ENCODE results near the gene SP140.

SP140 gene

DNA sequence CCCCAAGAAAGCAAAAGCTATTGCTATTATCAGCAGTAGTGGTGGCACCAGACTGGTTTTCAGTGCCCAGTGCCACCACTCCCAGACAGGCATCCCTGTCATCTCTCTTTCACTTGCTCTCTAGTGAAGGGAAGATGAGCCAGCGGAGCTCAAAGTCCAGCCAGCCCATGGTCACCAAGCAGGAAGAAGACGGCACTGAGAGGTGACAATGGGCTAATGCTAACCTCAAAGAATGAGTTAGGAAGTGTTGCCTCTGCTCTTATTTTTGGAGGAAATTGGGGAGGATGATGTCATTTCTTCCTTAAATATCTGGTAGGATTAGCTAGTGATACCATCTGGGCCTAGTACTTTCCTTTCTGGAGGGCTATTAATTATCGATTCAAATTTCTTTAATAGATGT is 1.7 kb downstream of the SP140 start:
- Histone ChIP-seq H3K9me3 (ENCODE audit: control insufficient read depth in 1 of 2, low read length in 2 of 2) (peaks cover 6 to 16% of the 10 kb centered on the region in 2 donors), H3K4me1 (ENCODE audit: control insufficient read depth in 1 of 2, insufficient read depth in 2 of 2, low read length in 2 of 2) (no peaks in the 10 kb centered on the region), H3K36me3 (ENCODE audit: control insufficient read depth in 1 of 2, insufficient read depth in 2 of 2, low read length in 2 of 2) (no peaks in the 10 kb centered on the region), H3K4me3 (ENCODE audit: low read depth in 1 of 2, low read length in 2 of 2) (no peak overlapping the region), H3K27ac (ENCODE audit: low read length) (no peak overlapping the region), H3K27me3 (ENCODE audit: low read depth, low read length) (no peaks in the 10 kb centered on the region)

DNA sequence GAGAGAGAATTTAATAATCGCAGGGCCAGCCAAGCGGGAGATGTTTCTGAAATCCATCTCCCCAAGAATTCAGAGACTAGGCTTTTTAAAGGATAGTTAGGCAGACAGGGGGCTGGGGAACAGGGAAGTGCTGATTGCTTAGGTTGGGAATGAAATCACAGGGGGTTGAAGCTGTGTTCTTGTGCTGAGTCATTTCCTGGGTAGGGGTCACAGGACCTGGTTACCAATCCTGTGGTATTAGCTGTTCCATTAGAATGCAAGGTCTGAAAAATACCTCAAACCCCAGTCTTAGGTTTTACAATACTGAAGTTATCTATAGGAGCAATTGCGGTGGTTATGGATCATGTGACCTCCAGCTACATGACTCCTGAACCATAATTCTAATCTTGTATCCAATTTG is 4.6 kb downstream of the SP140 start:
- Histone ChIP-seq H3K36me3 (ENCODE audit: control insufficient read depth in 1 of 2, insufficient read depth in 2 of 2, low read length in 2 of 2) (no peaks in the 10 kb centered on the region), H3K4me1 (ENCODE audit: control insufficient read depth in 1 of 2, insufficient read depth in 2 of 2, low read length in 2 of 2) (no peaks in the 10 kb centered on the region), H3K27ac (ENCODE audit: low read length) (no peak overlapping the region), H3K27me3 (ENCODE audit: low read depth, low read length) (no peaks in the 10 kb centered on the region), H3K9me3 (ENCODE audit: control insufficient read depth in 1 of 2, low read length in 2 of 2) (peaks cover 6 to 16% of the 10 kb centered on the region in 2 donors), H3K4me3 (ENCODE audit: low read depth in 1 of 2, low read length in 2 of 2) (no peak overlapping the region)

DNA sequence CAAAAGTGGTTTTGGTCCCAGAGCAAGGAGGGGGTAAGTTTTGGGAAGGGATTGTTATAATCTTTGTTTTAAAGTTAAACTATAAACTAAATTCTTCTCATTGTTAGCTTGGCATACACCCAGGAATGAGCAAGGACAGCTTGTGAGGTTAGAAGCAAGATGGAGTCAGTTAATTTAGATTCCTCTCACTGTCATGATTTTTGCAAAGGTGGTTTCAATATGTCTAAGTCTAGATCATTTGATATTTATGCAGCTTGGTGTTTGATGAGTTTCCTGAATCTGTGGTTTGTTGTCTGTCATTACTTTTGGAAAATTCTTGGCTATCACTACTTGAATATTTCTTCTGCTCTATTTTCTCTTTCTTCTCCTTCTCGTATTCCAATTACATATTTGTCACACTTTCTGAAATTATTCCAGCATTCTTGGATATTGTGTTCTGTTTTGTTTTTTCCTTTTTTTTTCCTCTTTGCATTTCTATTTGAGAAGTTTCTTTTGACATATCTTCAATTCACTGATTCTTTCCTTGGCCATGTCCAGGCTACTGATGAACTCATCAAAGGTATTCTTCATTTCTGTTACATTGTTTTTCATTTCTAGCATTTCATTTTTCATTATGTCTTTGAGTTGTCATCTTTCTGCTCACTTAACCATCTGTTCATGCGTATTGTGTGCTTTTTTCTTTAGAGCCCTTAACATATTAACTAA is 5.1 kb downstream of the SP140 start:
- H3K4me3 ChIP-seq (ENCODE audit: low read depth in 1 of 2, low read length in 2 of 2) = no peak overlapping the region
- H3K27me3 ChIP-seq (ENCODE audit: low read depth, low read length) = no peaks in the 10 kb centered on the region
- no peak overlapping the region for H3K27ac ChIP-seq (ENCODE audit: low read length)
- peaks cover 6 to 16% of the 10 kb centered on the region in 2 donors for H3K9me3 ChIP-seq (ENCODE audit: control insufficient read depth in 1 of 2, low read length in 2 of 2)
- no peaks in the 10 kb centered on the region for H3K4me1 ChIP-seq (ENCODE audit: control insufficient read depth in 1 of 2, insufficient read depth in 2 of 2, low read length in 2 of 2)
- no peaks in the 10 kb centered on the region for H3K36me3 ChIP-seq (ENCODE audit: control insufficient read depth in 1 of 2, insufficient read depth in 2 of 2, low read length in 2 of 2)

DNA sequence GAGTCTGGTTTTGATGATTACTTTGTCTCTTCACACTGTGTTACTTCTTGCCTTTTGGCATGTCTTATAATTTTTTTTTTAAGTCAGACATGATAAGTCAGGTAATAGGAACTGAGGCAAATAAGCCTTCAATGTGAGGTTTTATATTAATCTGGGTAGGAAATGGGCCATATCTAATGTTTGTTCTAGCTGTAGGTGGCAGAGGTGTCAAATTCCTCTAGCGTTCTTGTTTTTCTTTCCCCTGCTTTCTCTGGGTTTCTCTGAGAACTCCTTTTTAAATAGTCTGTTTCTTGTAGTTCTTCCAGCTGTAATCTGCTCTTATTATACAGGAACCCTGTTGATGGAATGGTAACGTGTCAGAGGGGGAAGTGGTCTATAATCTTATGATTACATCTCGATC is 5.7 kb downstream of the SP140 start:
- no peaks in the 10 kb centered on the region for H3K36me3 ChIP-seq (ENCODE audit: control insufficient read depth in 1 of 2, insufficient read depth in 2 of 2, low read length in 2 of 2)
- H3K4me1 ChIP-seq (ENCODE audit: control insufficient read depth in 1 of 2, insufficient read depth in 2 of 2, low read length in 2 of 2) = no peaks in the 10 kb centered on the region
- H3K27me3 ChIP-seq (ENCODE audit: low read depth, low read length) = no peaks in the 10 kb centered on the region
- no peak overlapping the region for H3K4me3 ChIP-seq (ENCODE audit: low read depth in 1 of 2, low read length in 2 of 2)
- peaks cover 6 to 16% of the 10 kb centered on the region in 2 donors for H3K9me3 ChIP-seq (ENCODE audit: control insufficient read depth in 1 of 2, low read length in 2 of 2)
- no peak overlapping the region for H3K27ac ChIP-seq (ENCODE audit: low read length)

- Histone ChIP-seq H3K36me3 (ENCODE audit: control insufficient read depth in 1 of 2, insufficient read depth in 2 of 2, low read length in 2 of 2) (no peaks in the 10 kb centered on the region), H3K9me3 (ENCODE audit: control insufficient read depth in 1 of 2, low read length in 2 of 2) (peaks cover 6 to 16% of the 10 kb centered on the region in 2 donors), H3K4me1 (ENCODE audit: control insufficient read depth in 1 of 2, insufficient read depth in 2 of 2, low read length in 2 of 2) (no peaks in the 10 kb centered on the region), H3K4me3 (ENCODE audit: low read depth in 1 of 2, low read length in 2 of 2) (no peak overlapping the region), H3K27me3 (ENCODE audit: low read depth, low read length) (no peaks in the 10 kb centered on the region), H3K27ac (ENCODE audit: low read length) (no peak overlapping the region)
Measured at GRCh38 chr2:230234122-230234722, 8.7 kb downstream of the SP140 start.

GRCh38 chr2:230234845-230235244 is 9.3 kb downstream of the SP140 start:
- Histone ChIP-seq H3K4me1 (ENCODE audit: control insufficient read depth in 1 of 2, insufficient read depth in 2 of 2, low read length in 2 of 2) (no peaks in the 10 kb centered on the region), H3K27ac (ENCODE audit: low read length) (no peak overlapping the region), H3K36me3 (ENCODE audit: control insufficient read depth in 1 of 2, insufficient read depth in 2 of 2, low read length in 2 of 2) (no peaks in the 10 kb centered on the region), H3K27me3 (ENCODE audit: low read depth, low read length) (no peaks in the 10 kb centered on the region), H3K9me3 (ENCODE audit: control insufficient read depth in 1 of 2, low read length in 2 of 2) (peaks cover 6 to 16% of the 10 kb centered on the region in 2 donors), H3K4me3 (ENCODE audit: low read depth in 1 of 2, low read length in 2 of 2) (no peak overlapping the region)

GRCh38 chr2:230244211-230244610 is 18.7 kb downstream of the SP140 start:
- no peaks in the 10 kb centered on the region for H3K36me3 ChIP-seq (ENCODE audit: control insufficient read depth in 1 of 2, insufficient read depth in 2 of 2, low read length in 2 of 2)
- H3K4me1 ChIP-seq (ENCODE audit: control insufficient read depth in 1 of 2, insufficient read depth in 2 of 2, low read length in 2 of 2) = no peaks in the 10 kb centered on the region
- H3K27me3 ChIP-seq (ENCODE audit: low read depth, low read length) = no peaks in the 10 kb centered on the region
- H3K9me3 ChIP-seq (ENCODE audit: control insufficient read depth in 1 of 2, low read length in 2 of 2) = no peaks in the 10 kb centered on the region
- H3K27ac ChIP-seq (ENCODE audit: low read length) = no peak overlapping the region
- H3K4me3 ChIP-seq (ENCODE audit: low read depth in 1 of 2, low read length in 2 of 2) = no peak overlapping the region

DNA sequence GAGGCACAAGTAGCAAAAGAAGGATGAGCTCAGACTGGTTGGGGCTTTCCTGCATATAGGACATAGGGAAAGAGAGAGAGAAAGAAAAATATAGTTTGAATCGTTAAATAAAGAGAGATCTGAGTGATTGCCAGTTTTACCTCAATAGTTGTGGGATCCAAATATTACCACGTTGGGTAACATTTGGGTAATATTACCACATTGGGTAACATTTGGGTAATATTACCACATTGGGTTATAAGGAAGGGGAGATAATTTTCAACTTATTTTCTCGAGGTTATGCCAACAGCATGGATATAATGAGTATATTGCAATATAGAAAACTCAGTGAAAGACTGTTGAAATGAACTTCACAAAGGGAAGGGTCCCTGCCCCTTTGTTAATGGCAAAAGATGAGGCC is 20.7 kb downstream of the SP140 start:
- Histone ChIP-seq H3K27ac (ENCODE audit: low read length) (no peak overlapping the region), H3K36me3 (ENCODE audit: control insufficient read depth in 1 of 2, insufficient read depth in 2 of 2, low read length in 2 of 2) (no peaks in the 10 kb centered on the region)

DNA sequence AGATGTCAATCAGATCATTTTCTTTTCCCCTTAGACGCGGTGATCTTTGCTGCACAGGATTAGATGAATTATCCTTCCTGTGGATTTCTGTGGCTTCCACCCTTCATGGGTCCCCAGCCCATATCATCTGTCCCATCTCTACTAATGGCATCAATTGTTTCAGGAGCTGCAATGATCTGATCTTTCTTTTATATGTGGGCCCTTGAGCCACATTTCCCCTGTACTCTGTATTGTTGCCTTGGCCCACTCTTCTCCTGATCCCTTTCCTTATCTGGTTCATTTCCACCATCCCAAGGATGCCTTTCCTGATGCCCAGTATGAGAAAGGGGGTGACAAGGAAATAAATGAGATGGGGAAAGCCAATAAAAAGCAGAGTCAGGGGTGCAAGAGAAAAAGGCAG is 24.7 kb downstream of the SP140 start:
- H3K9me3 ChIP-seq (ENCODE audit: control insufficient read depth in 1 of 2, low read length in 2 of 2) = no peaks in the 10 kb centered on the region
- H3K4me3 ChIP-seq (ENCODE audit: low read depth in 1 of 2, low read length in 2 of 2) = no peak overlapping the region
- no peaks in the 10 kb centered on the region for H3K27me3 ChIP-seq (ENCODE audit: low read depth, low read length)
- H3K27ac ChIP-seq (ENCODE audit: low read length) = no peak overlapping the region
- H3K36me3 ChIP-seq (ENCODE audit: control insufficient read depth in 1 of 2, insufficient read depth in 2 of 2, low read length in 2 of 2) = no peaks in the 10 kb centered on the region
- no peaks in the 10 kb centered on the region for H3K4me1 ChIP-seq (ENCODE audit: control insufficient read depth in 1 of 2, insufficient read depth in 2 of 2, low read length in 2 of 2)

More for the DNA sequence above, 20.7 kb downstream of the SP140 start:
- Histone ChIP-seq H3K27me3 (ENCODE audit: low read depth, low read length) (no peaks in the 10 kb centered on the region), H3K4me3 (ENCODE audit: low read depth in 1 of 2, low read length in 2 of 2) (no peak overlapping the region), H3K9me3 (ENCODE audit: control insufficient read depth in 1 of 2, low read length in 2 of 2) (no peaks in the 10 kb centered on the region), H3K4me1 (ENCODE audit: control insufficient read depth in 1 of 2, insufficient read depth in 2 of 2, low read length in 2 of 2) (no peaks in the 10 kb centered on the region)

GRCh38 chr2:230254152-230254881 is 28.8 kb downstream of the SP140 start:
- no peak overlapping the region for H3K27ac ChIP-seq (ENCODE audit: low read length)
- no peak overlapping the region for H3K4me3 ChIP-seq (ENCODE audit: low read depth in 1 of 2, low read length in 2 of 2)
- no peaks in the 10 kb centered on the region for H3K36me3 ChIP-seq (ENCODE audit: control insufficient read depth in 1 of 2, insufficient read depth in 2 of 2, low read length in 2 of 2)
- no peaks in the 10 kb centered on the region for H3K27me3 ChIP-seq (ENCODE audit: low read depth, low read length)
- no peaks in the 10 kb centered on the region for H3K9me3 ChIP-seq (ENCODE audit: control insufficient read depth in 1 of 2, low read length in 2 of 2)
- H3K4me1 ChIP-seq (ENCODE audit: control insufficient read depth in 1 of 2, insufficient read depth in 2 of 2, low read length in 2 of 2) = no peaks in the 10 kb centered on the region

DNA sequence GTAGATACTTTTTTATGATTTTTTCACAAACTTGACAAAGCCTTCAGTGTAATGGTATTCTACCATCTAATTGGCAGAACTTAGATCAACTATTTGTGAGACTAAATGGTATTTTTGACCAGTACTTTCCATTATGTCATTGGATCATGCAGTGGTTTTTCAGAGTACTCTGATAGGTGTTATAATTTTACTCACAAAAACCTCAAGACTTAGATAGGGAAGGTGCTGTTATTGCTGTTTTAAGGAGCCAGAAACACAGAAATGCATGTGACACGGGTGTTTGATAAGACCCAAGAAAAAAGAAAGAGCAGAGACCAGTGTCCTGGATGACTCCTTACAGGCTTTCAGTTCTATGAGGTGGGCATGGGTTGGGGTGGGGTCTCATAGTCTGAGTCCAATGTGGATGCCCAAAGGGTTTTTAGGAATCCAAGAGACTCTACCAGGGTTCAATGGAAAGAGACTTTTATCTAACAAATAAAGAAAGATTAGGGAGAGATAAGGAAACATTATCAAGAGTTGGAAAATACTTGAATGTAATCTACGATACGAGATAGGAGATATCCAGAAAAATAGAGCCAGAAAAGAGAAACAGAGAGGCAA is 31.3 kb downstream of the SP140 start:
- no peaks in the 10 kb centered on the region for H3K27me3 ChIP-seq (ENCODE audit: low read depth, low read length)
- no peaks in the 10 kb centered on the region for H3K4me1 ChIP-seq (ENCODE audit: control insufficient read depth in 1 of 2, insufficient read depth in 2 of 2, low read length in 2 of 2)
- H3K4me3 ChIP-seq (ENCODE audit: low read depth in 1 of 2, low read length in 2 of 2) = no peak overlapping the region
- no peak overlapping the region for H3K27ac ChIP-seq (ENCODE audit: low read length)
- no peaks in the 10 kb centered on the region for H3K9me3 ChIP-seq (ENCODE audit: control insufficient read depth in 1 of 2, low read length in 2 of 2)
- no peaks in the 10 kb centered on the region for H3K36me3 ChIP-seq (ENCODE audit: control insufficient read depth in 1 of 2, insufficient read depth in 2 of 2, low read length in 2 of 2)
